A549 (cell line): ENCODE measurements around the gene NCAM2. TPM values are rescaled to one million over a fixed set of nuclear protein-coding genes. Genes with fewer than 3 reads are reported as not detected.

ENCODE experiments used
- ATAC-seq, 2 experiments: fragments of 200-7000 bp in 1 of 2; fragments of >200 bp in 1 of 2; cut with Nextera tagmentation in 1 of 2; cut with Tn5 transposase in 1 of 2; 3 replicates each; pipeline versions ENCODE4 v1.8.0 to v1.9.1; 2018 to 2020; ENCODE audit warnings: mild to moderate bottlenecking in 1 of 2, moderate library complexity in 1 of 2
- CTCF ChIA-PET: fragments of 300-600 bp; sonication (Branson Sonifier 250); formaldehyde crosslinking; extraction: SDS; loops from one replicate; lab custom pipeline; 2021; ENCODE audit warnings: antibody characterized with exemption, inconsistent platforms; lab: Yijun Ruan, JAX
- POLR2A ChIA-PET: fragments of 350-600 bp; formaldehyde crosslinking; extraction: SDS; loops from one replicate; lab custom pipeline; 2021; ENCODE audit warnings: antibody characterized with exemption, inconsistent platforms; lab: Yijun Ruan, JAX
- DNase-seq, 2 experiments: peaks; one replicate each; pipeline versions ENCODE4 v3.0.0 to v3.0.0-alpha.2; 2011 to 2016; ENCODE audit warnings: low read depth in 1 of 2, low spot score in 1 of 2
- FAIRE-seq: peaks from 2 replicates; lab custom pipeline; 2011; peaks lifted over from hg19 to GRCh38; lab: Jason Lieb, UNC
- H3K27ac ChIP-seq, 2 experiments: fragments of >200 bp; sonication (Bioruptor Twin); formaldehyde crosslinking; 3 replicates each; pipeline ENCODE4 v1.5.1; 2016 to 2017
- H3K4me1 ChIP-seq: fragments of >200 bp; sonication (Bioruptor Twin); formaldehyde crosslinking; 3 replicates; pipeline ENCODE4 v1.6.1; 2016
- H3K4me2 ChIP-seq: fragments of >200 bp; sonication (Bioruptor Twin); formaldehyde crosslinking; 3 replicates; pipeline ENCODE4 v1.6.1; 2016
- H3K4me3 ChIP-seq: fragments of >200 bp; sonication (Bioruptor Twin); formaldehyde crosslinking; 3 replicates; pipeline ENCODE4 v1.5.1; 2016
- H3K9me3 ChIP-seq: fragments of >200 bp; sonication (Bioruptor Twin); formaldehyde crosslinking; 3 replicates; pipeline ENCODE4 v1.6.1; 2016
- FOSB ChIP-seq: fragments of 250-450 bp; sonication (Bioruptor Pico); IDR thresholded peaks from 2 replicates; pipeline ENCODE4 v1.5.0; 2020; ENCODE audit warnings: mild to moderate bottlenecking, moderate library complexity
- FOXS1 ChIP-seq: fragments of 250-450 bp; sonication (Bioruptor Pico); IDR thresholded peaks from 2 replicates; pipeline ENCODE4 v1.5.0; 2020; ENCODE audit warnings: mild to moderate bottlenecking, moderate library complexity
- HDAC2 ChIP-seq: fragments of 200-600 bp; sonication (generic); IDR thresholded peaks from 2 replicates; pipeline ENCODE4 v1.6.1; 2016
- HOXA7 ChIP-seq: fragments of 250-450 bp; sonication (Bioruptor Pico); IDR thresholded peaks from 2 replicates; pipeline ENCODE4 v1.5.0; 2020; ENCODE audit warnings: mild to moderate bottlenecking, moderate library complexity
- HOXB13 ChIP-seq: fragments of 250-450 bp; sonication (Bioruptor Pico); IDR thresholded peaks from 2 replicates; pipeline ENCODE4 v1.5.0; 2020; ENCODE audit warnings: low read depth, mild to moderate bottlenecking, moderate library complexity
- HOXB5 ChIP-seq: fragments of 250-450 bp; sonication (Bioruptor Pico); IDR thresholded peaks from 2 replicates; pipeline ENCODE4 v1.5.0; 2020; ENCODE audit warnings: mild to moderate bottlenecking, moderate library complexity
- JUN ChIP-seq, 2 experiments: fragments of >200 bp; sonication (Bioruptor Twin); formaldehyde crosslinking; IDR thresholded peaks; 2 replicates in 1 of 2; 3 replicates in 1 of 2; pipeline ENCODE4 v1.6.1; 2016 to 2017
- JUNB ChIP-seq: fragments of >200 bp; sonication (Bioruptor Twin); formaldehyde crosslinking; IDR thresholded peaks from 2 replicates; pipeline ENCODE4 v1.6.1; 2016
- MYC ChIP-seq: IDR thresholded peaks from 2 replicates; pipeline ENCODE4 v1.6.1; 2012; ENCODE audit warnings: mild to moderate bottlenecking, inconsistent platforms, low read length, improper control_type of control experiment, borderline replicate concordance
- NFE2L2 ChIP-seq: fragments of 150-350 bp; conservative IDR thresholded peaks from 2 replicates; pipeline ENCODE4 v1.6.1; 2014; ENCODE audit warnings: low read length
- NPAS2 ChIP-seq: fragments of 250-450 bp; sonication (Bioruptor Pico); IDR thresholded peaks from 2 replicates; pipeline ENCODE4 v1.8.0; 2022; ENCODE audit warnings: mild to moderate bottlenecking, moderate library complexity, borderline replicate concordance
- POLR2A ChIP-seq: IDR thresholded peaks from 2 replicates; pipeline ENCODE4 v1.6.1; 2012; ENCODE audit warnings: mild to moderate bottlenecking, low read length
- POLR2AphosphoS2 ChIP-seq: conservative IDR thresholded peaks from 2 replicates; pipeline ENCODE4 v1.6.1; 2012; ENCODE audit warnings: low read length, improper control_type of control experiment, inconsistent platforms
- RAD21 ChIP-seq, 2 experiments: fragments of >200 bp in 1 of 2; sonication (Bioruptor Twin) in 1 of 2; formaldehyde crosslinking in 1 of 2; IDR thresholded peaks in 1 of 2; conservative IDR thresholded peaks in 1 of 2; 2 replicates in 1 of 2; 3 replicates in 1 of 2; pipeline ENCODE4 v1.6.1; 2012 to 2018; ENCODE audit warnings: inconsistent platforms in 1 of 2
- RARB ChIP-seq: fragments of 250-450 bp; sonication (Bioruptor Pico); IDR thresholded peaks from 2 replicates; pipeline ENCODE4 v1.8.0; 2021; ENCODE audit warnings: mild to moderate bottlenecking, moderate library complexity
- RFX5 ChIP-seq: fragments of 450-650 bp; IDR thresholded peaks from 2 replicates; pipeline ENCODE4 v1.7.1; 2014; ENCODE audit warnings: antibody characterized with exemption, mild to moderate bottlenecking, moderate library complexity
- RNF2 ChIP-seq: fragments of 200-600 bp; sonication (generic); IDR thresholded peaks from 2 replicates; pipeline ENCODE4 v1.6.1; 2016; ENCODE audit warnings: low read depth, mild to moderate bottlenecking, antibody characterized with exemption, moderate library complexity, borderline replicate concordance
- TP53 ChIP-seq: fragments of 250-450 bp; sonication (Bioruptor Pico); IDR thresholded peaks from 2 replicates; pipeline ENCODE4 v1.5.0; 2021; ENCODE audit warnings: mild to moderate bottlenecking, moderate library complexity
- ZFP36 ChIP-seq: fragments of 450-650 bp; IDR thresholded peaks from 2 replicates; pipeline ENCODE4 v1.6.1; 2014; ENCODE audit warnings: borderline replicate concordance; ENCODE audit not compliant: partially characterized antibody
- WGBS: methylation state at CpG from one replicate; pipeline ENCODE4 v1.1.6; 2017; ENCODE audit errors: missing lambda C conversion rate; 5-methylcytosine and 5-hydroxymethylcytosine counted together
- polyA plus RNA-seq, 4 experiments: library from polyadenylated mRNA; depleted of rRNA in 3 of 4; stranded (reverse); fragments of >200 nt; fragmentation: RNase III in 1 of 4; extraction: RNeasy Plus Mini Kit Qiagen cat#74134 plus additional on column Dnase treatment in 1 of 4; gene quantifications; 2 replicates in 3 of 4; 3 replicates in 1 of 4; pipeline ENCODE4 v1.2.3, GENCODE V29; 2011 to 2017
- TF ChIP-seq, protein P1 (sequence below): fragments of 450-650 bp; IDR thresholded peaks from 2 replicates; pipeline ENCODE4 v1.6.1; 2014; ENCODE audit warnings: antibody characterized with exemption
- TF ChIP-seq, protein P2 (sequence below): IDR thresholded peaks from 2 replicates; pipeline ENCODE4 v1.6.1; 2012; ENCODE audit warnings: low read depth, borderline replicate concordance
- TF ChIP-seq, protein P3 (sequence below): fragments of >200 bp; sonication (Bioruptor Twin); formaldehyde crosslinking; IDR thresholded peaks from 2 replicates; pipeline ENCODE4 v1.6.1; 2016
- TF ChIP-seq, protein P4 (sequence below): IDR thresholded peaks from 2 replicates; pipeline ENCODE4 v1.6.1; 2012
- TF ChIP-seq, protein P5 (sequence below): IDR thresholded peaks from 2 replicates; pipeline ENCODE4 v1.6.1; 2012
- TF ChIP-seq, protein P6 (sequence below): fragments of 200-600 bp; sonication (generic); IDR thresholded peaks from 2 replicates; pipeline ENCODE4 v1.6.1; 2016; ENCODE audit warnings: antibody characterized with exemption, mild to moderate bottlenecking, moderate library complexity
- TF ChIP-seq, protein P7 (sequence below): fragments of 250-450 bp; sonication (Bioruptor Pico); IDR thresholded peaks from 2 replicates; pipeline ENCODE4 v1.5.0; 2021; ENCODE audit warnings: mild to moderate bottlenecking, moderate library complexity, borderline replicate concordance

NCAM2 gene
- polyA plus RNA-seq, 2 of the 4 experiments (the other 2 are of a cell fraction), result not detected

DNA sequence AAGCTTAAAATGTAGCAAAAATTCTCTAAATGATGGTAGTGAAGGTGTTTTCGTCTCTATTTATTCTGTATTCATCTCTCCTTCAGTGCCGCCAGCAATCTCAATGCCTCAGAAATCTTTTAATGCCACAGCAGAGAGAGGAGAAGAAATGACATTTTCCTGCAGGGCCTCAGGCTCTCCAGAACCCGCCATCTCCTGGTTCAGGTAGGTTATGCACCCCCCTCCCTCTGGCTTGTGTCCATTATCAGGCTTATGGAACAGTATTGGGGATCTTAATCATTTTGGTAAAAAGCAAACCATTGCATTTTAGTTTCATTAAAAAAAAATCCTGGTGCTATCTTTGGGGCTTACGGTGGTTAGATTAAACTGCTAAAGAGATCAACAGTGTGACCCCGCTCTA is 326.1 kb downstream of the NCAM2 start:
- 30% methylated on average over 5 of the region's 5 CpGs for WGBS
- Histone ChIP-seq H3K27ac (no peak overlapping the region), H3K4me1 (no peaks in the 10 kb centered on the region), H3K4me3 (no peak overlapping the region), H3K4me2 (no peak overlapping the region), H3K9me3 (no peaks in the 10 kb centered on the region)
- ChIA-PET POLR2A (no interaction called here), CTCF (no interaction called here)
- DNase-seq, result no peak
- FAIRE-seq, result no peak
- TF ChIP-seq FOSB, result no peak
- TF ChIP-seq RARB (CRISPR knock-in tag), result no peak
- TF ChIP-seq, protein P1, sequence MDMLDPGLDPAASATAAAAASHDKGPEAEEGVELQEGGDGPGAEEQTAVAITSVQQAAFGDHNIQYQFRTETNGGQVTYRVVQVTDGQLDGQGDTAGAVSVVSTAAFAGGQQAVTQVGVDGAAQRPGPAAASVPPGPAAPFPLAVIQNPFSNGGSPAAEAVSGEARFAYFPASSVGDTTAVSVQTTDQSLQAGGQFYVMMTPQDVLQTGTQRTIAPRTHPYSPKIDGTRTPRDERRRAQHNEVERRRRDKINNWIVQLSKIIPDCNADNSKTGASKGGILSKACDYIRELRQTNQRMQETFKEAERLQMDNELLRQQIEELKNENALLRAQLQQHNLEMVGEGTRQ, result no peak
- no peak for TF ChIP-seq JUNB
- TF ChIP-seq RFX5, result no peak
- no peak for TF ChIP-seq RNF2
- no peak for TF ChIP-seq POLR2AphosphoS2
- TF ChIP-seq HOXA7, result no peak
- TF ChIP-seq, protein P2, sequence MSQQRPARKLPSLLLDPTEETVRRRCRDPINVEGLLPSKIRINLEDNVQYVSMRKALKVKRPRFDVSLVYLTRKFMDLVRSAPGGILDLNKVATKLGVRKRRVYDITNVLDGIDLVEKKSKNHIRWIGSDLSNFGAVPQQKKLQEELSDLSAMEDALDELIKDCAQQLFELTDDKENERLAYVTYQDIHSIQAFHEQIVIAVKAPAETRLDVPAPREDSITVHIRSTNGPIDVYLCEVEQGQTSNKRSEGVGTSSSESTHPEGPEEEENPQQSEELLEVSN, result no peak
- TF ChIP-seq MYC, result no peak
- TF ChIP-seq HDAC2, result no peak
- TF ChIP-seq, protein P3, sequence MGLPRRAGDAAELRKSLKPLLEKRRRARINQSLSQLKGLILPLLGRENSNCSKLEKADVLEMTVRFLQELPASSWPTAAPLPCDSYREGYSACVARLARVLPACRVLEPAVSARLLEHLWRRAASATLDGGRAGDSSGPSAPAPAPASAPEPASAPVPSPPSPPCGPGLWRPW, result no peak
- TF ChIP-seq HOXB13 (CRISPR knock-in tag), result no peak
- TF ChIP-seq, protein P4, sequence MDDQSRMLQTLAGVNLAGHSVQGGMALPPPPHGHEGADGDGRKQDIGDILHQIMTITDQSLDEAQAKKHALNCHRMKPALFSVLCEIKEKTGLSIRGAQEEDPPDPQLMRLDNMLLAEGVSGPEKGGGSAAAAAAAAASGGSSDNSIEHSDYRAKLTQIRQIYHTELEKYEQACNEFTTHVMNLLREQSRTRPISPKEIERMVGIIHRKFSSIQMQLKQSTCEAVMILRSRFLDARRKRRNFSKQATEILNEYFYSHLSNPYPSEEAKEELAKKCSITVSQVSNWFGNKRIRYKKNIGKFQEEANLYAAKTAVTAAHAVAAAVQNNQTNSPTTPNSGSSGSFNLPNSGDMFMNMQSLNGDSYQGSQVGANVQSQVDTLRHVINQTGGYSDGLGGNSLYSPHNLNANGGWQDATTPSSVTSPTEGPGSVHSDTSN, result no peak
- TF ChIP-seq JUN (IDR thresholded peaks at IDR 0.05), result no peak
- TF ChIP-seq HOXB5 (CRISPR knock-in tag), result no peak
- no peak for ATAC-seq

DNA sequence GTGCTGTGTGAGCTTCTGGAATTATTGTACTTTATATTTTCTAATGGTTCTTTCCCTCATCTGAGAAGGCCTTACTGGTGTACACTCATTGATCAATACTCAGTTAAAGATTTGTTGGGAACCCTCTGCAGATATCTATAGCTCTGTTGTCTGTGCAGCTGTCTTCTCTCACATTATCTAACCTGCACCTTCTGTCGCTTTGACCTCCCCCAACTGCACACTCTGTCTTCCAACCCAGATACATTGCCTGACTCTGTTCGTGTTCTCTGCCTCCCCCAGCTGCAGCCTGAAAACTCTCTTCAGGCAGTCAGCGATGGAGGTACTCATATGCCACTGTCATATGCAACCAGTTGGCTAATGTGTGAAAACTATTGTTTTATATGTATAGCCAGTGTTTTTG is 334.3 kb downstream of the NCAM2 start:
- WGBS, result 21% methylated on average over 3 of the region's 3 CpGs
- DNase-seq, result no peak
- TF ChIP-seq, protein P3, result no peak
- TF ChIP-seq HOXB13 (CRISPR knock-in tag) (no peak), NFE2L2 (no peak)
- TF ChIP-seq, protein P5, sequence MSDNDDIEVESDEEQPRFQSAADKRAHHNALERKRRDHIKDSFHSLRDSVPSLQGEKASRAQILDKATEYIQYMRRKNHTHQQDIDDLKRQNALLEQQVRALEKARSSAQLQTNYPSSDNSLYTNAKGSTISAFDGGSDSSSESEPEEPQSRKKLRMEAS, result no peak
- TF ChIP-seq, all 56 proteins: peak for 0
- no peaks in the 10 kb centered on the region for H3K9me3 ChIP-seq
- ATAC-seq, result no peak
- no peaks in the 10 kb centered on the region for H3K4me1 ChIP-seq
- H3K4me3 ChIP-seq, result no peak overlapping the region
- POLR2A ChIA-PET, result no interaction called here
- no peak overlapping the region for H3K27ac ChIP-seq
- H3K4me2 ChIP-seq, result no peak overlapping the region
- CTCF ChIA-PET, result no interaction called here
- no peak for FAIRE-seq

DNA sequence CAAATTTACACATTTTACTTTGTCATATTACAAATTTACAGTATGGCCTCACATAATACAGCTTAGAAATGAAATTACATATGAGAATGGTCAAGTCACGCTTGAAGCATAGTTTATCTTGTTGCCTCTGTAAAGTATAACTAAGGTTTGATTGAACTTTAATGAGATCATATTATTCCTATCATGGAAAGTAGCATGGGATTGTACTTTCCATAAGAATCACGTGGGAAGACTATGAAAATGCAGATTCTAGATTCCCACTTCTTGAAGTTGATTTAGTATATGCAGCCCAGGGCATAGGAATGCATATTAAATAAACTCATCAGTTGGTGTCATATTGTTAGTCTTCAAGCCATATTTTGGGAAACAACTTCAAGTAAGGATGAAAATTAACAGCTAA is 342.8 kb downstream of the NCAM2 start:
- DNase-seq (no peak), ATAC-seq (no peak), FAIRE-seq (no peak)
- no peak overlapping the region for H3K4me3 ChIP-seq
- WGBS, result 20% methylated on average over 2 of the region's 2 CpGs
- H3K4me2 ChIP-seq, result no peak overlapping the region
- H3K27ac ChIP-seq, result no peak overlapping the region
- H3K4me1 ChIP-seq, result no peaks in the 10 kb centered on the region
- no peaks in the 10 kb centered on the region for H3K9me3 ChIP-seq
- POLR2A ChIA-PET, result no interaction called here
- CTCF ChIA-PET, result no interaction called here
- TF ChIP-seq TP53 (CRISPR knock-in tag) (no peak), POLR2A (no peak), FOXS1 (CRISPR knock-in tag) (no peak), NPAS2 (CRISPR knock-in tag) (no peak), JUNB (no peak), RFX5 (no peak), RAD21 (conservative IDR thresholded peaks at IDR 0.05 in 1 of 2, IDR thresholded peaks at IDR 0.05 in 1 of 2) (no peak), MYC (no peak), ZFP36 (no peak), POLR2AphosphoS2 (no peak)
- TF ChIP-seq, protein P6, sequence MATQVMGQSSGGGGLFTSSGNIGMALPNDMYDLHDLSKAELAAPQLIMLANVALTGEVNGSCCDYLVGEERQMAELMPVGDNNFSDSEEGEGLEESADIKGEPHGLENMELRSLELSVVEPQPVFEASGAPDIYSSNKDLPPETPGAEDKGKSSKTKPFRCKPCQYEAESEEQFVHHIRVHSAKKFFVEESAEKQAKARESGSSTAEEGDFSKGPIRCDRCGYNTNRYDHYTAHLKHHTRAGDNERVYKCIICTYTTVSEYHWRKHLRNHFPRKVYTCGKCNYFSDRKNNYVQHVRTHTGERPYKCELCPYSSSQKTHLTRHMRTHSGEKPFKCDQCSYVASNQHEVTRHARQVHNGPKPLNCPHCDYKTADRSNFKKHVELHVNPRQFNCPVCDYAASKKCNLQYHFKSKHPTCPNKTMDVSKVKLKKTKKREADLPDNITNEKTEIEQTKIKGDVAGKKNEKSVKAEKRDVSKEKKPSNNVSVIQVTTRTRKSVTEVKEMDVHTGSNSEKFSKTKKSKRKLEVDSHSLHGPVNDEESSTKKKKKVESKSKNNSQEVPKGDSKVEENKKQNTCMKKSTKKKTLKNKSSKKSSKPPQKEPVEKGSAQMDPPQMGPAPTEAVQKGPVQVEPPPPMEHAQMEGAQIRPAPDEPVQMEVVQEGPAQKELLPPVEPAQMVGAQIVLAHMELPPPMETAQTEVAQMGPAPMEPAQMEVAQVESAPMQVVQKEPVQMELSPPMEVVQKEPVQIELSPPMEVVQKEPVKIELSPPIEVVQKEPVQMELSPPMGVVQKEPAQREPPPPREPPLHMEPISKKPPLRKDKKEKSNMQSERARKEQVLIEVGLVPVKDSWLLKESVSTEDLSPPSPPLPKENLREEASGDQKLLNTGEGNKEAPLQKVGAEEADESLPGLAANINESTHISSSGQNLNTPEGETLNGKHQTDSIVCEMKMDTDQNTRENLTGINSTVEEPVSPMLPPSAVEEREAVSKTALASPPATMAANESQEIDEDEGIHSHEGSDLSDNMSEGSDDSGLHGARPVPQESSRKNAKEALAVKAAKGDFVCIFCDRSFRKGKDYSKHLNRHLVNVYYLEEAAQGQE, result no peak
- TF ChIP-seq, protein P7, sequence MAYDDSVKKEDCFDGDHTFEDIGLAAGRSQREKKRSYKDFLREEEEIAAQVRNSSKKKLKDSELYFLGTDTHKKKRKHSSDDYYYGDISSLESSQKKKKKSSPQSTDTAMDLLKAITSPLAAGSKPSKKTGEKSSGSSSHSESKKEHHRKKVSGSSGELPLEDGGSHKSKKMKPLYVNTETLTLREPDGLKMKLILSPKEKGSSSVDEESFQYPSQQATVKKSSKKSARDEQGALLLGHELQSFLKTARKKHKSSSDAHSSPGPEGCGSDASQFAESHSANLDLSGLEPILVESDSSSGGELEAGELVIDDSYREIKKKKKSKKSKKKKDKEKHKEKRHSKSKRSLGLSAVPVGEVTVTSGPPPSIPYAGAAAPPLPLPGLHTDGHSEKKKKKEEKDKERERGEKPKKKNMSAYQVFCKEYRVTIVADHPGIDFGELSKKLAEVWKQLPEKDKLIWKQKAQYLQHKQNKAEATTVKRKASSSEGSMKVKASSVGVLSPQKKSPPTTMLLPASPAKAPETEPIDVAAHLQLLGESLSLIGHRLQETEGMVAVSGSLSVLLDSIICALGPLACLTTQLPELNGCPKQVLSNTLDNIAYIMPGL (CRISPR knock-in tag), result no peak
